ENCODE measurements around the gene ABCC11. TPM values are rescaled to one million over a fixed set of nuclear protein-coding genes. Genes with fewer than 3 reads are reported as not detected.

ABCC11 gene
- total and polyA plus RNA-seq, 2 experiments from 2014 or later = 0.10 TPM; not detected in 1

- Histone ChIP-seq H3K9me2 (ENCODE audit: insufficient read depth) (no peaks in the 10 kb centered on the region), H3K27me3 (ENCODE audit: insufficient read depth) (no peaks in the 10 kb centered on the region), H3K36me3 (ENCODE audit: insufficient read depth) (peaks cover 10% of the 10 kb centered on the region), H2AFZ (no peak overlapping the region), H3K27ac (ENCODE audit: low read depth) (no peak overlapping the region), H3K4me1 (ENCODE audit: insufficient read depth) (peaks cover 15% of the 10 kb centered on the region), H3K4me2 (no peak overlapping the region), H3F3A (replicated peaks; ENCODE audit: low read depth) (no peaks in the 10 kb centered on the region), H4K20me1 (replicated peaks; ENCODE audit: insufficient read depth) (no peaks in the 10 kb centered on the region), H3K4me3 (no peak overlapping the region), H3K79me2 (replicated peaks; ENCODE audit: insufficient read depth) (no peaks in the 10 kb centered on the region)
- Mint-ChIP-seq H3K36me3 (ENCODE audit: low read depth) (peaks cover 24% of the 10 kb centered on the region), H3K4me3 (no peak overlapping the region; the same call in 2 of the 3 replicates), H3K4me1 (peaks cover 26% of the 10 kb centered on the region), H3K27me3 (ENCODE audit: insufficient read depth, low read depth, poor library complexity) (no peaks in the 10 kb centered on the region), H3K9me3 (peaks cover 12% of the 10 kb centered on the region), H3K27ac (peak overlapping the region; percentile 80)
- ATAC-seq (no peak), DNase-seq (ENCODE audit: low spot score) (no peak)
- no peak for TF ChIP-seq CREB1 (CRISPR knock-in tag; IDR thresholded peaks at IDR 0.05; ENCODE audit: low read depth)
- TF ChIP-seq EZH2phosphoT487 (IDR thresholded peaks at IDR 0.05; ENCODE audit: unreplicated experiment) = no peak
- TF ChIP-seq ZNF462 (CRISPR knock-in tag; IDR thresholded peaks at IDR 0.05) = no peak
Observed at GRCh38 chr16:48291754-48292153, 44.4 kb upstream of the ABCC11 start.

GRCh38 chr16:48291303-48291702 is 44.0 kb upstream of the ABCC11 start:
- no peaks in the 10 kb centered on the region for H3K27me3 Mint-ChIP-seq (ENCODE audit: insufficient read depth, low read depth, poor library complexity)
- Histone ChIP-seq H3K4me3 (no peak overlapping the region), H3K79me2 (replicated peaks; ENCODE audit: insufficient read depth) (no peaks in the 10 kb centered on the region), H4K20me1 (replicated peaks; ENCODE audit: insufficient read depth) (no peaks in the 10 kb centered on the region), H3K9me2 (ENCODE audit: insufficient read depth) (no peaks in the 10 kb centered on the region), H2AFZ (no peak overlapping the region), H3K4me1 (ENCODE audit: insufficient read depth) (peaks cover 15% of the 10 kb centered on the region), H3K4me2 (no peak overlapping the region), H3K27ac (ENCODE audit: low read depth) (no peak overlapping the region), H3F3A (replicated peaks; ENCODE audit: low read depth) (no peaks in the 10 kb centered on the region), H3K36me3 (ENCODE audit: insufficient read depth) (peaks cover 12% of the 10 kb centered on the region), H3K27me3 (ENCODE audit: insufficient read depth) (no peaks in the 10 kb centered on the region)
- H3K9me3 Mint-ChIP-seq = peaks cover 16% of the 10 kb centered on the region
- no peak overlapping the region; the same call in 1 of the 2 replicates for H3K27ac Mint-ChIP-seq
- peaks cover 26% of the 10 kb centered on the region for H3K4me1 Mint-ChIP-seq
- ATAC-seq (no peak), DNase-seq (ENCODE audit: low spot score) (no peak)
- peaks cover 27% of the 10 kb centered on the region for H3K36me3 Mint-ChIP-seq (ENCODE audit: low read depth)
- H3K4me3 Mint-ChIP-seq = no peak overlapping the region
- no peak for TF ChIP-seq POLR2AphosphoS5 (IDR thresholded peaks at IDR 0.05; ENCODE audit: low read depth)
- TF ChIP-seq NANOG (IDR thresholded peaks at IDR 0.05; ENCODE audit: borderline replicate concordance) = no peak
- no peak for TF ChIP-seq STAT1 (IDR thresholded peaks at IDR 0.05; ENCODE audit: unreplicated experiment)
- TF ChIP-seq ZNF114 (CRISPR knock-in tag; IDR thresholded peaks at IDR 0.05) = no peak
- TF ChIP-seq EZH2 (IDR thresholded peaks at IDR 0.05; ENCODE audit: low read depth, unreplicated experiment) = no peak
- no peak for TF ChIP-seq CTCF (conservative IDR thresholded peaks at IDR 0.05; ENCODE audit: low read depth in 2 of 2)
- no peak for TF ChIP-seq EZH2phosphoT487 (IDR thresholded peaks at IDR 0.05; ENCODE audit: unreplicated experiment)
- TF ChIP-seq ZNF331 (CRISPR knock-in tag; IDR thresholded peaks at IDR 0.05; ENCODE audit: low read depth) = no peak
- TF ChIP-seq CREB1 (CRISPR knock-in tag; IDR thresholded peaks at IDR 0.05; ENCODE audit: low read depth) = no peak
- TF ChIP-seq JUNB (IDR thresholded peaks at IDR 0.05; ENCODE audit: unreplicated experiment) = no peak
- TF ChIP-seq ETS1 (IDR thresholded peaks at IDR 0.05) = no peak
